Neural progenitor cell (in vitro differentiated cells): ENCODE measurements around the gene PARP4.

Source experiments
- CTCF ChIP-seq: fragments of 200-600 bp; sonication (generic); IDR thresholded peaks from 2 replicates; pipeline ENCODE4 v1.5.1; 2017; ENCODE audit warnings: antibody characterized with exemption, mild to moderate bottlenecking
- EZH2 ChIP-seq: fragments of 200-600 bp; sonication (generic); IDR thresholded peaks from 2 replicates; pipeline ENCODE4 v1.6.1; 2017; ENCODE audit warnings: antibody characterized with exemption, mild to moderate bottlenecking, moderate library complexity
- EZH2phosphoT487 ChIP-seq: fragments of 200-600 bp; sonication (generic); IDR thresholded peaks from 2 replicates; pipeline ENCODE4 v1.6.1; 2017; ENCODE audit warnings: antibody characterized with exemption

- TF ChIP-seq CTCF (no peak), EZH2 (no peak), EZH2phosphoT487 (no peak)
These were observed 58.5 kb downstream of the PARP4 start for GRCh38 chr13:24454056-24454455.
